Mucosa of descending colon (tissue), 3 donors: ENCODE data around the gene C4B. TPM values are rescaled to one million over a fixed set of nuclear protein-coding genes. Genes with fewer than 3 reads are reported as not detected.
"Not testable (repeated sequence)": the region's sequence is repeated elsewhere in the genome, so short reads cannot be mapped to it uniquely, and the experiment has no call there.

Experiments used
- ATAC-seq: fragments of 200-7000 bp; cut with Tn5 transposase; one replicate; pipeline ENCODE4 v1.9.1; 2020; ENCODE audit warnings: mild to moderate bottlenecking, moderate library complexity
- DNase-seq, 3 donors: peaks; one replicate each; pipeline ENCODE4 v3.0.0-alpha.2; 2020
- H3K36me3 ChIP-seq: fragments of 200-600 bp; one replicate; pipeline ENCODE4 v1.8.0; 2021; ENCODE audit warnings: low read depth, mild to moderate bottlenecking
- H3K4me1 ChIP-seq: fragments of 200-600 bp; one replicate; pipeline ENCODE4 v1.8.0; 2021; ENCODE audit warnings: low read depth, mild to moderate bottlenecking
- H3K4me3 ChIP-seq: fragments of 200-600 bp; one replicate; pipeline ENCODE4 v1.8.0; 2021; ENCODE audit warnings: mild to moderate bottlenecking
- H3K9me3 ChIP-seq: fragments of 200-600 bp; one replicate; pipeline ENCODE4 v1.8.0; 2021; ENCODE audit warnings: mild to moderate bottlenecking
- CTCF ChIP-seq: fragments of 200-600 bp; IDR thresholded peaks from one replicate; pipeline ENCODE4 v1.8.0; 2022; ENCODE audit warnings: antibody characterized with exemption, mild to moderate bottlenecking
- intact Hi-C, 2 donors: fragments of 100-400 bp; cut with DNase I in 1 of 2; cut with micrococcal nuclease in 1 of 2; formaldehyde crosslinking; loops; one replicate each; pipeline versions ENCODE4 v1.11.0 to v1.11.1; 2022; cut with DNase I, micrococcal nuclease
- total RNA-seq, 3 donors: library from RNA; stranded (reverse); fragmentation: NEBNext Ultra II Directional in 2 of 3; extraction: Animal tissue kit (Norgen Biotek cat#: 25700) in 2 of 3; gene quantifications; one replicate each; pipeline versions ENCODE4 v1.2.1 to v1.2.4, GENCODE V29; 2021 to 2023
- donor health status: DM: no; HTN: no; CAD: no; lungs with moderate emphysema.
- donor health status: DM: no; HTN: no; CAD: no.
- donor health status: DM: no; HTN: yes; CAD: no.

The C4B gene
- total RNA-seq, 3 donors from 2014 or later: 9.2 to 175 (median 51.0) TPM

- no peak for ATAC-seq
- no peaks in the 10 kb centered on the region for H3K9me3 ChIP-seq
- no peak overlapping the region for H3K4me3 ChIP-seq
- intact Hi-C loops: no loop called here
- no peak for TF ChIP-seq CTCF
- H3K4me1 ChIP-seq: no peaks in the 10 kb centered on the region
- no peak for DNase-seq
- H3K36me3 ChIP-seq: no peaks in the 10 kb centered on the region
These were observed 46.5 kb downstream of the C4B start for GRCh38 chr6:32060966-32061655.

- DNase-seq (no peak), ATAC-seq (no peak)
- Histone ChIP-seq H3K4me3 (no peak overlapping the region), H3K9me3 (no peaks in the 10 kb centered on the region), H3K4me1 (no peaks in the 10 kb centered on the region), H3K36me3 (no peaks in the 10 kb centered on the region)
- intact Hi-C loops: no loop called here
- TF ChIP-seq CTCF: no peak
These were observed 50.1 kb downstream of the C4B start for GRCh38 chr6:32064706-32065105.

- H3K4me1 ChIP-seq, H3K9me3 ChIP-seq, H3K36me3 ChIP-seq, intact Hi-C loops, DNase-seq, ATAC-seq, H3K4me3 ChIP-seq: not testable (repeated sequence)
These were observed 52.9 kb downstream of the C4B start for GRCh38 chr6:32067521-32067920.

GRCh38 chr6:32068315-32068714 lies 53.7 kb downstream of the C4B start:
- intact Hi-C loops, H3K36me3 ChIP-seq: not testable (repeated sequence)
- DNase-seq: peak in 1 of 3 donors; percentile 22

GRCh38 chr6:32068867-32069266 lies 54.3 kb downstream of the C4B start:
- DNase-seq (no peak), ATAC-seq (no peak)
- Histone ChIP-seq H3K9me3 (no peaks in the 10 kb centered on the region), H3K4me1 (no peaks in the 10 kb centered on the region), H3K4me3 (no peak overlapping the region), H3K36me3 (no peaks in the 10 kb centered on the region)
- intact Hi-C loops: no loop called here
- TF ChIP-seq CTCF: no peak

More at GRCh38 chr6:32068315-32068714, 53.7 kb downstream of the C4B start:
- ATAC-seq, H3K4me3 ChIP-seq, H3K9me3 ChIP-seq, H3K4me1 ChIP-seq: not testable (repeated sequence)

GRCh38 chr6:32069460-32069859 lies 54.9 kb downstream of the C4B start:
- no peak for ATAC-seq
- Histone ChIP-seq H3K4me3 (no peak overlapping the region), H3K4me1 (no peaks in the 10 kb centered on the region), H3K9me3 (no peaks in the 10 kb centered on the region), H3K36me3 (no peaks in the 10 kb centered on the region)
- intact Hi-C loops: no loop called here
- peak in 1 of 3 donors; percentile 31 for DNase-seq
- TF ChIP-seq CTCF: no peak
